ENCODE measurements around the gene DAP.

DNA sequence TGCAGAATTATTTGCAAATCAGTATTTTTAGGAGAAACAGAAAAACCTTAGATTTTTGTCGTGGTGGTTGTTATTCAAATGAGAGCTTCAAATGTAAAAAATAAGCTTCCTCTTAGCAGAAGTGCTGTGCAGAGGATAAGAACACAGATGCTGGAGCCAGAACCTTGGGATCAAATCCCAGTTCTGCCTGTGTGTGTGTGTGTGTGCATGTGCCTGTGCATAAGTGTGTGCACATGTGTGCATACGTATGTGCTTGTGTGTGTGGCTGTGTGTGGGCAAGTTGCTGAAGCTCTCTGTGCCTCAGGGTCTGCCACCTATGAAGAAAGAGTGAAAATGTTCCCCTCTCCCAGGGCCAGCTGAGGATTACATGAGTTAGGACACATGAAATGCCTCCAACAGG is 8.6 kb downstream of the DAP start:
- TF ChIP-seq, protein P1, sequence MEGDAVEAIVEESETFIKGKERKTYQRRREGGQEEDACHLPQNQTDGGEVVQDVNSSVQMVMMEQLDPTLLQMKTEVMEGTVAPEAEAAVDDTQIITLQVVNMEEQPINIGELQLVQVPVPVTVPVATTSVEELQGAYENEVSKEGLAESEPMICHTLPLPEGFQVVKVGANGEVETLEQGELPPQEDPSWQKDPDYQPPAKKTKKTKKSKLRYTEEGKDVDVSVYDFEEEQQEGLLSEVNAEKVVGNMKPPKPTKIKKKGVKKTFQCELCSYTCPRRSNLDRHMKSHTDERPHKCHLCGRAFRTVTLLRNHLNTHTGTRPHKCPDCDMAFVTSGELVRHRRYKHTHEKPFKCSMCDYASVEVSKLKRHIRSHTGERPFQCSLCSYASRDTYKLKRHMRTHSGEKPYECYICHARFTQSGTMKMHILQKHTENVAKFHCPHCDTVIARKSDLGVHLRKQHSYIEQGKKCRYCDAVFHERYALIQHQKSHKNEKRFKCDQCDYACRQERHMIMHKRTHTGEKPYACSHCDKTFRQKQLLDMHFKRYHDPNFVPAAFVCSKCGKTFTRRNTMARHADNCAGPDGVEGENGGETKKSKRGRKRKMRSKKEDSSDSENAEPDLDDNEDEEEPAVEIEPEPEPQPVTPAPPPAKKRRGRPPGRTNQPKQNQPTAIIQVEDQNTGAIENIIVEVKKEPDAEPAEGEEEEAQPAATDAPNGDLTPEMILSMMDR (IDR thresholded peaks at IDR 0.05): no peak
- no peak for TF ChIP-seq POLR2A (IDR thresholded peaks at IDR 0.05)

Data from thyroid gland (tissue), 4 donors.